H1 (cell line): ENCODE measurements around the gene TMEM82. TPM values are rescaled to one million over a fixed set of nuclear protein-coding genes. Genes with fewer than 3 reads are reported as not detected.

Experiments used
- CTCF ChIA-PET: fragments of 300-600 bp; sonication (Branson Sonifier 250); formaldehyde crosslinking; loops from one replicate; lab custom pipeline; 2021; ENCODE audit not compliant: partially characterized antibody; lab: Charles Lee
- POLR2A ChIA-PET: fragments of 300-600 bp; sonication (Branson Sonifier 250); formaldehyde crosslinking; loops from one replicate; lab custom pipeline; 2021; ENCODE audit warnings: inconsistent platforms; ENCODE audit not compliant: partially characterized antibody; lab: Charles Lee
- DNase-seq, 2 experiments: peaks; one replicate each; pipeline versions ENCODE4 v3.0.0 to v3.0.0-alpha.2; 2010 to 2022; ENCODE audit warnings: low spot score in 2 of 2, low read depth in 1 of 2, mixed read lengths in 1 of 2
- FAIRE-seq: peaks from 2 replicates; lab custom pipeline; 2011; peaks lifted over from hg19 to GRCh38; lab: Jason Lieb, UNC
- H2AFZ ChIP-seq: 2 replicates; pipeline ENCODE4 v1.8.1; 2012; ENCODE audit warnings: low read length, inconsistent platforms
- H2AK5ac ChIP-seq: 2 replicates; pipeline ENCODE4 v1.6.1; 2013; ENCODE audit warnings: low read depth, low read length
- H2BK120ac ChIP-seq: replicated peaks from 2 replicates; pipeline ENCODE3; 2013; ENCODE audit warnings: low read depth, low read length, inconsistent platforms
- H2BK12ac ChIP-seq: 2 replicates; pipeline ENCODE4 v1.6.1; 2013; ENCODE audit warnings: low read depth, low read length
- H2BK15ac ChIP-seq: 2 replicates; pipeline ENCODE4 v1.6.1; 2013; ENCODE audit warnings: low read length
- H2BK20ac ChIP-seq: 2 replicates; pipeline ENCODE4 v1.6.1; 2013; ENCODE audit warnings: low read length
- H2BK5ac ChIP-seq: 2 replicates; pipeline ENCODE4 v1.6.1; 2013; ENCODE audit warnings: low read depth, low read length
- H3K14ac ChIP-seq: 2 replicates; pipeline ENCODE4 v1.6.1; 2013; ENCODE audit warnings: inconsistent platforms; ENCODE audit not compliant: insufficient read length
- H3K18ac ChIP-seq: 2 replicates; pipeline ENCODE4 v1.6.1; 2013; ENCODE audit warnings: low read length; ENCODE audit errors: extremely low read depth
- H3K23ac ChIP-seq: 2 replicates; pipeline ENCODE4 v1.6.1; 2013; ENCODE audit warnings: inconsistent platforms; ENCODE audit not compliant: insufficient read length
- H3K23me2 ChIP-seq: 2 replicates; pipeline ENCODE4 v1.6.1; 2013; ENCODE audit warnings: low read depth, low read length
- H3K27ac ChIP-seq: 2 replicates; pipeline ENCODE4 v1.6.1; 2011; ENCODE audit warnings: low read depth, low read length, inconsistent platforms
- H3K27me3 ChIP-seq, 4 experiments: replicated peaks in 1 of 4; 1 replicate in 1 of 4; 2 replicates in 3 of 4; pipeline versions ENCODE4 v1.6.1 to v1.8.1; 2011 to 2013; ENCODE audit warnings: low read length in 3 of 4, mild to moderate bottlenecking in 3 of 4, inconsistent platforms in 2 of 4, mixed read lengths in 2 of 4, moderate library complexity in 1 of 4; ENCODE audit not compliant: control insufficient read depth in 3 of 4, insufficient read depth in 3 of 4; ENCODE audit errors: extremely low read depth in 1 of 4
- H3K36me3 ChIP-seq, 4 experiments: 2 replicates each; pipeline versions ENCODE4 v1.6.1 to v1.8.1; 2011 to 2013; ENCODE audit warnings: mild to moderate bottlenecking in 4 of 4, low read length in 3 of 4, moderate library complexity in 2 of 4, control low read depth in 1 of 4, inconsistent platforms in 1 of 4; ENCODE audit not compliant: insufficient read depth in 4 of 4, control insufficient read depth in 2 of 4
- H3K4ac ChIP-seq: replicated peaks from 2 replicates; pipeline ENCODE3; 2013; ENCODE audit warnings: low read length, low read depth, mixed read lengths, inconsistent platforms; ENCODE audit not compliant: insufficient read length
- H3K4me1 ChIP-seq, 4 experiments: replicated peaks in 1 of 4; 1 replicate in 1 of 4; 2 replicates in 3 of 4; pipeline versions ENCODE4 v1.6.1 to v1.8.1; 2011 to 2013; ENCODE audit warnings: low read length in 3 of 4, inconsistent platforms in 2 of 4, mixed read lengths in 1 of 4; ENCODE audit not compliant: insufficient read depth in 4 of 4, control insufficient read depth in 3 of 4
- H3K4me2 ChIP-seq, 2 experiments: 2 replicates each; pipeline versions ENCODE4 v1.6.1 to v1.8.1; 2011 to 2013; ENCODE audit warnings: low read depth in 2 of 2, low read length in 2 of 2, control low read depth in 1 of 2, inconsistent platforms in 1 of 2, mild to moderate bottlenecking in 1 of 2; ENCODE audit not compliant: insufficient read depth in 1 of 2
- H3K4me3 ChIP-seq, 4 experiments: fragments of 200-600, 300-600 bp in 1 of 4; sonication (generic), shearing (Covaris generic), sonication (Bioruptor Twin) in 1 of 4; 2 replicates each; pipeline versions ENCODE4 v1.5.1 to v1.8.1; 2011 to 2016; ENCODE audit warnings: low read length in 4 of 4, low read depth in 3 of 4, control low read depth in 2 of 4, inconsistent platforms in 2 of 4, mild to moderate bottlenecking in 2 of 4, mixed read lengths in 1 of 4, moderate library complexity in 1 of 4; ENCODE audit not compliant: insufficient read depth in 2 of 4; ENCODE audit errors: extremely low read depth in 1 of 4
- H3K56ac ChIP-seq: replicated peaks from 2 replicates; pipeline ENCODE3; 2013; ENCODE audit warnings: low read depth, mild to moderate bottlenecking, mixed read lengths, low read length, inconsistent platforms; ENCODE audit not compliant: insufficient read length
- H3K79me1 ChIP-seq: 2 replicates; pipeline ENCODE4 v1.6.1; 2013; ENCODE audit warnings: low read depth, low read length, control low read depth
- H3K79me2 ChIP-seq, 2 experiments: 2 replicates each; pipeline versions ENCODE4 v1.6.1 to v1.8.1; 2012 to 2013; ENCODE audit warnings: low read length in 2 of 2, mild to moderate bottlenecking in 2 of 2, inconsistent platforms in 1 of 2; ENCODE audit not compliant: insufficient read depth in 2 of 2, control insufficient read depth in 1 of 2
- H3K9ac ChIP-seq, 4 experiments: replicated peaks in 1 of 4; 1 replicate in 1 of 4; 2 replicates in 3 of 4; pipeline versions ENCODE4 v1.6.1 to v1.8.1; 2011 to 2013; ENCODE audit warnings: low read depth in 3 of 4, low read length in 3 of 4, control low read depth in 2 of 4, mild to moderate bottlenecking in 2 of 4, moderate library complexity in 2 of 4, inconsistent platforms in 1 of 4; ENCODE audit errors: extremely low read depth in 1 of 4
- H3K9me3 ChIP-seq, 2 experiments: 2 replicates each; pipeline versions ENCODE4 v1.6.1 to v1.8.1; 2012 to 2013; ENCODE audit warnings: mild to moderate bottlenecking in 2 of 2, moderate library complexity in 2 of 2, control low read depth in 1 of 2, inconsistent platforms in 1 of 2, low read depth in 1 of 2, low read length in 1 of 2, mixed read lengths in 1 of 2; ENCODE audit not compliant: insufficient read depth in 2 of 2
- H4K20me1 ChIP-seq, 2 experiments: replicated peaks in 1 of 2; 2 replicates each; pipeline versions ENCODE3 to v1.8.1; 2011 to 2013; ENCODE audit warnings: inconsistent platforms in 2 of 2, low read length in 2 of 2, mild to moderate bottlenecking in 1 of 2; ENCODE audit not compliant: insufficient read depth in 2 of 2, control insufficient read depth in 1 of 2
- H4K5ac ChIP-seq: 2 replicates; pipeline ENCODE4 v1.6.1; 2013; ENCODE audit warnings: low read length, low read depth, mixed read lengths, inconsistent platforms; ENCODE audit not compliant: insufficient read length
- H4K8ac ChIP-seq: 2 replicates; pipeline ENCODE4 v1.8.0; 2013; ENCODE audit warnings: mild to moderate bottlenecking, moderate library complexity, low read length, inconsistent platforms; ENCODE audit not compliant: insufficient read depth; ENCODE audit errors: extremely low read depth
- H4K91ac ChIP-seq: replicated peaks from 2 replicates; pipeline ENCODE3; 2013; ENCODE audit warnings: low read length, mixed read lengths, inconsistent platforms; ENCODE audit not compliant: insufficient read length
- CHD2 ChIP-seq: IDR thresholded peaks from 2 replicates; pipeline ENCODE4 v1.6.1; 2012; ENCODE audit warnings: low read length, improper control_type of control experiment
- RAD21 ChIP-seq, 2 experiments: IDR thresholded peaks in 1 of 2; conservative IDR thresholded peaks in 1 of 2; 2 replicates each; pipeline ENCODE4 v1.6.1; 2011; ENCODE audit warnings: low read depth in 2 of 2, low read length in 2 of 2, improper control_type of control experiment in 1 of 2, inconsistent platforms in 1 of 2, mild to moderate bottlenecking in 1 of 2, moderate library complexity in 1 of 2
- WGBS, 2 experiments: shearing (Covaris generic) in 1 of 2; methylation state at CpG; one replicate each; pipeline versions ENCODE4 v1.1.6 to v1.1.7; 2013 to 2015; ENCODE audit warnings: low lambda C conversion rate in 2 of 2, mixed read lengths in 2 of 2, inconsistent platforms in 1 of 2, low coverage in 1 of 2, missing lambda C conversion rate in 1 of 2; ENCODE audit not compliant: insufficient replicate concordance in 2 of 2, insufficient coverage in 1 of 2, insufficient read length in 1 of 2; ENCODE audit errors: extremely low coverage in 1 of 2, missing lambda C conversion rate in 1 of 2; 5-methylcytosine and 5-hydroxymethylcytosine counted together
- polyA plus RNA-seq, 7 experiments: library from polyadenylated mRNA; depleted of rRNA in 3 of 7; stranded (reverse) in 5 of 7; unstranded in 2 of 7; fragments of >200 nt in 5 of 7; fragments of 200-250 nt in 2 of 7; gene quantifications; 1 replicate in 5 of 7; 2 replicates in 1 of 7; 4 replicates in 1 of 7; pipeline versions ENCODE4 v1.2.1 to v1.2.3, GENCODE V29; 2011 to 2013; ENCODE audit warnings: missing spikeins in 2 of 7, mixed read lengths in 2 of 7
- total RNA-seq: library from RNA; stranded (reverse); fragmentation: NEBNext Ultra II Directional; extraction: Animal tissue kit (Norgen Biotek cat#: 25700); gene quantifications from 2 replicates; pipeline ENCODE4 v1.2.1, GENCODE V29; 2021

The TMEM82 gene
- total and polyA plus RNA-seq, 2 of the 8 experiments (the other 6 are each of a cell fraction or from before 2014, with no cell fraction given) = 0.32 to 2.1 TPM

- H3K9ac ChIP-seq = no peak overlapping the region
- H4K20me1 ChIP-seq = peaks cover 2 to 7% of the 10 kb centered on the region in 2 experiments
- FAIRE-seq = no peak
- H4K5ac ChIP-seq = no peak overlapping the region
- H3K4me1 ChIP-seq = peaks cover 0 to 8% (median 4%) of the 10 kb centered on the region in 4 experiments; a peak in 4 of 7 replicates
- no peak overlapping the region for H3K56ac ChIP-seq
- no peaks in the 10 kb centered on the region for H3K23me2 ChIP-seq
- ChIA-PET CTCF (interaction anchor here (0.5 to 5.4 kb wide), 12 partner anchors 9 to 164 kb away, joined by 3 to 35 read pairs (median 3); partner anchors contain the start of gene TMEM82), POLR2A (interaction anchor here (0.8 kb wide), 2 partner anchors 31 to 63 kb away, joined by 3 read pairs; no protein-coding TSS in a partner anchor)
- no peak overlapping the region for H3K4ac ChIP-seq
- no peak for DNase-seq
- TF ChIP-seq CHD2 = no peak
- peak in 1 of 2 experiments; percentile 10; a peak in 1 of 4 replicates for TF ChIP-seq RAD21 (IDR thresholded peaks at IDR 0.05 in 1 of 2, conservative IDR thresholded peaks at IDR 0.05 in 1 of 2; ENCODE audit: low read depth in 2 of 2, low read length in 2 of 2)
- no peak overlapping the region for H4K8ac ChIP-seq
- H3K79me1 ChIP-seq = no peaks in the 10 kb centered on the region
- H3K9me3 ChIP-seq = no peaks in the 10 kb centered on the region
- H3K27me3 ChIP-seq = no peaks in the 10 kb centered on the region
- H2AK5ac ChIP-seq = no peak overlapping the region
- no peak overlapping the region for H3K4me3 ChIP-seq
- H3K4me2 ChIP-seq = no peak overlapping the region
- no peak overlapping the region for H2BK15ac ChIP-seq
- no peak overlapping the region for H2BK120ac ChIP-seq
- no peak overlapping the region for H2AFZ ChIP-seq
- no peak overlapping the region for H4K91ac ChIP-seq
- no peak overlapping the region for H2BK5ac ChIP-seq
- no peak overlapping the region for H2BK12ac ChIP-seq
- no peak overlapping the region for H3K18ac ChIP-seq
- H3K36me3 ChIP-seq = peaks cover 7 to 25% (median 12%) of the 10 kb centered on the region in 4 experiments; a peak in 6 of 8 replicates
- H3K14ac ChIP-seq = no peak overlapping the region
- H3K27ac ChIP-seq = no peak overlapping the region
- no peak overlapping the region for H2BK20ac ChIP-seq
- no peak overlapping the region for H3K23ac ChIP-seq
- no peaks in the 10 kb centered on the region for H3K79me2 ChIP-seq
- WGBS, 2 experiments = 93% methylated on average over 39 of the region's 39 CpGs; no CpG with 5 or more reads in 1 of the 2 experiments
Observed at GRCh38 chr1:15731735-15732685, 10.3 kb upstream of the TMEM82 start.
